GM21526 (cell line): Measurements from ENCODE around the gene PLA2G1B.

ENCODE experiments used
- ATAC-seq: cut with Tn5 transposase; IDR thresholded peaks from one replicate; pipeline ENCODE4 v1.9.1; 2021; ENCODE audit warnings: moderate library complexity; ENCODE audit not compliant: unreplicated experiment, low FRiP score

The PLA2G1B gene

DNA sequence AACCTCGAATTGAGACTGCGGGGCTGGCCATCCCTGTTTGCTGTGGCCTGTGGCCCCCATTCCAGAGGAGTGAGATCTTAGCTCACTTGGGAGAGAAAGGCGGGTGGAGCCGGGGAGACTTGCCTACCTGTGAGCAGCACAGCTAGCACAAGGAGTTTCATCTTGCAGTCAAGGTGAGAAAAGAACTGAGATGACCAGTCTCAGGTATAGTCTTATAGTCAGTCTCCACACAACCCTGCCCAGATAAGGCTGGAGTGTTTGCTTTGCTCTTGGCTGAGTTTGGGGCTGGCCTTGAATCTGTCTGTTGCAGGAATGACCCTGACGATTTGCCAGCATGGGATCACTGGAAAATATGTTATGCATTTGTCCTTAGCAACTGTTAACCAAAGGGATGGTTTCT, at the start of gene PLA2G1B:
TSS of gene PLA2G1B (minus strand) at position 187 of the 400 bp plus-strand sequence. CDS start at position 161, 26 bp downstream.
- no peak for ATAC-seq

GRCh38 chr12:120376934-120377572, 49.5 kb upstream of the PLA2G1B start:
- ATAC-seq, result no peak

DNA sequence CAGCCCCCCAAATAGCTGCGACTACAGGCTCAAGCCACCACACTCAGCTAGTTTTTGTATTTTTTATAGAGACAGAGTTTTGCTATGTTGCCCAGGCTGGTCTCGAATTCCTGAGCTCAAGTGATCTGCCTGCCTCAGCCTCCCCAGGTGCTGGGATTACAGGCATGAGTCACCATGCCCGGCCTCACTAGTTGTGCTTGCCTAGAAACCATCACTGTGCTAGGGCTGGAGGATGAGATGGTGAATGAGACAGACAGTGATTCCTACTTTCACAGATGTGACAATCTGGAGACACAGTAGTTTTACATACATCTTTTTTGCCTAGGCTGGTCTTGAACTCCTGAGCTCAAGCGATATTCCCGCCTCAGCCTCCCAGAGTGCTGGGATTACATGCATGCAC, 48.8 kb upstream of the PLA2G1B start:
- ATAC-seq, result no peak

DNA sequence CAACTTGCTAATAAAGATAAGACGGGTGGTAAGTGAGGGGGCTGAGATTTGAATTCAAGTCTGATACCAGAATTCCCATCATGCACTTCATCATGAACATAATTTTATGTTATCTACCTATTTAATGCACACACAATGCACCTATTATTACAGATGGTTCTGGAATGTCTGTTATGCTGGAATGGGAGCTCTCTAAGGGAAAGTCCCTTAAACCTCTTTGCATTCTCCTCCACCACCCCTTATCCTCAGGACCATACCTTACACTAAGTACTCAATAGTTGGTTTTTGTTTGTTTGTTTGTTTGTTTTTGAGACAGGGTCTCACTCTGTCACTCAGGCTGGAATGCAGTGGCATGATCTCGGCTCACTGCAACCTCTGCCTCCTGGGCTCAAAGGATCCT, 48.4 kb upstream of the PLA2G1B start:
- no peak for ATAC-seq

DNA sequence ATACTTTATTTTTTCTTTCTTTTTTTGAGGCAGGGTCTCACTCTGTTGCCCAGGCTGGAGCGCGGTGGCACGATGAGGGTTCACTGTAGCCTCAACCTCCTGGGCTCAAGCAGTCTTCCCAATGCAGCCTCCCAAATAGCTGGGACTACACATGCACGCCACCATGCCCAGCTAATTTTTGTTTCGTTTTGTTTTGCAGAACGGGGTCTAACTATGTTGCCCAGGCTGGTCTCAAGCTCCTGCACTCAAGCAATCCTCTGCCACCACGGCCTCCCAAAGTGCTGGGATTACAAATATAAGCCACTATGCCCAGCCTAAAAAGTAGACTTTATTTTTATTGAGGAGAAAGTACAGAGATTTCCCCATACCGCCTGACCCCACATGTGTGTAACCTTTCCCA, 46.1 kb upstream of the PLA2G1B start:
- no peak for ATAC-seq

GRCh38 chr12:120370343-120371243, 43.0 kb upstream of the PLA2G1B start:
- no peak for ATAC-seq

DNA sequence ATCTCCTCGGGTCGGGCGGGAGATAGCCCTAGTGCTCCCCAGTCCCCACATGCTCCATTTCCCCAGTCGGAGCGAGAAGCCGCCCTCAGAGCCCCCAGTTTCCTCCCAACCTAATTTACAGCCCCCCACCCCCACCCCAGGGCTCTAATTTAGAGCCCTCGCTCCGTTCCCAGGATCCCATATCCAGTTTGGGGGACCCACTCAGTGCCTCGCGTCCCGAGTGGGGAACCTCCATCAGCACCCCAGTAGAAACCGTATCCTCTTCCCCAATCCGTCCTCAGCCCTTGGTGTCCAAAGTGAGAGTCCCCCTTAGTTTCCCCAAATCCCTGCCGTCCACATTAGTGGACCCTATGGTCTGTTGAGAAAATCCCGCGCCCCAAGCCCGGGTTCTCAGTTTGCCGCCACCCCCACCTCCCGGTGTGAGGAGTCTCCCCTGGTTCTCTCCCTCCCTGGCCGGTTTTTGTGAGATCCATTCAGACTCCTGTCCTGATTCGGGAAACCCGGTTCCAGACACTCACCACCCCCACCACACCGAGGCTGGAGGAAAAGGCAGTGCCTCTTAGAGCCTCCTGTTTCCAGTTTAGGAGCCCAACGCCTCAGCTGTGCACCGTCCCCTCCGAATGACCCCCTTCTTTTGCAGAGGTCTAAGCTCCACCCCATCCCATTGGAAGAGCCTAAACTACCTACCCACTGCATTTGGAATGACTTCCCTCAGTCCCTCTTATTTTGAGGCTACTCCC, 42.2 kb upstream of the PLA2G1B start:
- no peak for ATAC-seq

DNA sequence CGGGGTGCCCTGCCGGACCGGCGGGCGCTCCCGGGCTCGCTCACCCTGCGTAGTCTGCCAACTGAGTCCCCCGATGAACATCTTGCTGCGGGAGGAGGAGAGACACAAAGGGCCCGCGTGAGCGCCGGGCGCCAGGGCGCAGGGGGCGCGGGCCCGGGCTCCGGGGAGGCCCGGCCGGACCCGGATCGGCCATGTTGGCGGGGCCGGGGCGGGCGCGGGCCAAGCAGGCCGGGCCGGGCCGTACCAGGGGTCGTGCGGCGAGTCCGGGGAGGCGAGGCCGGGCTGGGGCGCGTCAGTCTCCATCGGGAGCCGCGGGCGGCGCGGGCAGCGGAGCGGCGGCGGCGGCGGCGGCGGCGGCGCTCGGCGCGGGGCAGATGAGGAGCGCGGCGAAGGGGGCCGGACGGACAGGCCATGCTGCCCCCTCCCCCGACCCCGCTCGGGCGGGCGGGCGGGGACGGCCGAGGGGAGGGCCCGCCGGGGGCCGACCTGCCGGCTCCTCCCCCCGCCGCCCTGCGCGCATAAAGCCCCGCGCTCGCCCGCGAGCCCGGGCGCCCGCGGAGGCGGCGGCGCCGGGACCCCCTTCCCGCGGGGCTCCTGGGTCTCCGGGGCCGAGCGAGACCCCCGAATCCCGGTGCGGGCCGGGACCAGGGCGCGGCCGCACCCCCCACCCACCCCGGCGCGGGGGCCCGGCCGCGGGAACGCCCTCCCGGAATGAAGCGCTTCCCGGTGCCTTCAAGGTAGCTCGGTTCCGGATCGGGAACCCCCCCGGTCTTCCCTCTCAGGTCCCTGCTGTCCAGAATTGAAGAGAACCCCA, 41.4 kb upstream of the PLA2G1B start, which contains the start of gene MSI1:
TSS of gene MSI1 (minus strand) at position 376 of the 814 bp plus-strand sequence. CDS start at position 303, 73 bp downstream.
- ATAC-seq, result no peak

DNA sequence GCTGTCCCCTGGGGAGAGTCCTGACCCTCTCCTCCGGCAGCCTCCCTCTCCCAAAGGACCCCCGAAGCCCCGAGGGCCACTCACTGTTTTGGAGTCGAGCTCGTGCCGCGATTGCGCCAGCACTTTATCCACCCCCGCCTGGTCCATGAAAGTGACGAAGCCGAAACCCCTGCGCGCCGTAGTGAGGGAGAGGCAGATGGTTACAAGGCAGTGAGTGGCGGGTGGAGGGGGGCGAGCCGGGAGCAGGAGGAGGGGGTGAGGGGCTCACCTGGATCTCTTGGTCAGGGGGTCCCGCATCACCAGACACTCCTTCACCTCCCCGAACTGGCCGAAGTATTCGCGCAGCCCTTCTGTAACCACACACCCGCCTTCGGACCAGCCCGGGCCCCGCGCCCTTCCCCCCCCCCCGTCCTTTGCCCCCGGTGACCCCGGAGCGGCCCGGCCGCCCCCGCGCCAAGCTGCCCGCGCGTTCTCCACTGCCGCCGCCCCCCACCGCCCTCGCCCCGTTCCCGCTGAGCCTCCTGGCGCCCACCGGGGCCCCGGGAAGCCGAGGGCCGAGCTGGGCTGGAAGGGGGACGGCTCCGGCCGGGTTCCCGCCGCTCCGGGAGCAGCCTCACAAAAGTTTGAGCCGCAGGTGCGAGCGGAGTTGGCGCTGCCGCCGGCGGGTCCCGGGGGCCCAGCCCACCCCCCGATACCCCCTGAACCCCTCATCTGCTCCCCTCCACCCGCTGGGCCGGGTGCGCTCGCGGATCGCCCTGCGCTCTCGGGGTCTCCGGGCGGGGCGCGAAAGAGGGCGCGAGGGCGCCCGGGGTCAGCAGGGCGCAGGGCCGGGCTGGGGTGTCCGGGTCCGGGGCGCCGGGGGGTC, 40.6 kb upstream of the PLA2G1B start:
- no peak for ATAC-seq

DNA sequence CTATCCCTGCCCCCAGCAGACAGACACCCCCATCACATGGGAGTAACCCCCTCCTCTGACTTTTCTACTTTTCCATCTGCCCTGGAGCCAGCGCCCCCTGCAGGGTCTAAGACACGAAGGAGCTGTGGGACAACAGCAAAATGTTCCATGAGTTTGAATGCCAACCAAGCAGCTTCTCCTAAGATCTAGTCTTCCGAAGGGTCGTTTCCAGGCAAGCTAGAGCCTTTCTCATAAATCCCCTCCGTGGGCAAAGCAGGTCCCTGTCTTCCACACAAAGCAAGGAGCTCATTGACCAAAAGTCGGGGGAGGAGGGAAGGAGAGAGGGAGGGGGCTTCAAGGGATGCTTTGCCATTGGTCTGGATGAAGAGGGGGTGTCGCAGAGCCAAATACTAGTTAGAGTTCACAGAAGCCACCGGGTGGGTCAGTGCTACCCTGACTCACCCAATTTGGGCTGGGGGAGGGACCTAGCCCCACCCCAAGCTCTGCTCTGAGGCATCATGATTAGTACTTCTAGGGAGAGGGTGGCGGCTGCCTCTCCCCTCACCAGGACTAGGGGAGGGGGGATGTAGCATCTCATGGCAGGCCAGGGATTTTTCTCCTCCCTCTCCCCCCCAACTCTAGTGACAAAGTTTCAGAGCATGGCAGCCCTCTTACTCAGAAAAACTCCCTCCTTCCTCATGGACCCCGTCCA, 39.8 kb upstream of the PLA2G1B start:
- no peak for ATAC-seq

DNA sequence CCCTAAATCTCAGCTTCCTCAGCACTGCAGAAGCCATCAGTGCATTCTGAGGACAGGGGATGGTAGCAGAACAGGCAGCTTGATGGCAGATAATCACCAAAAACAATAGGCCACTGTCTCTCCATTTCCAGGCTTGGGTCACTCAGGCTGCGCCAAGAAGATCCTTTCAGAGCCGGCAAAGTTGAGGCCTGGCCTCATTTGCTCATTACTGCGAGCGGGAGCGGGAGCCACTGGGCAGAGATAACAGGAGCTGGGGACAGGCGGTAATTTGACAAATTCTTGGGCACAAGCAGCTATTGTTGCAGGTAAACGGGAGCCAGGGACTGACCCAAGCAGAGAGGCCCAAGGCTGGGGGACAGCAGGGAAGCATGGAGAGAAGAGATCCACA, 39.3 kb upstream of the PLA2G1B start:
- ATAC-seq, result no peak

DNA sequence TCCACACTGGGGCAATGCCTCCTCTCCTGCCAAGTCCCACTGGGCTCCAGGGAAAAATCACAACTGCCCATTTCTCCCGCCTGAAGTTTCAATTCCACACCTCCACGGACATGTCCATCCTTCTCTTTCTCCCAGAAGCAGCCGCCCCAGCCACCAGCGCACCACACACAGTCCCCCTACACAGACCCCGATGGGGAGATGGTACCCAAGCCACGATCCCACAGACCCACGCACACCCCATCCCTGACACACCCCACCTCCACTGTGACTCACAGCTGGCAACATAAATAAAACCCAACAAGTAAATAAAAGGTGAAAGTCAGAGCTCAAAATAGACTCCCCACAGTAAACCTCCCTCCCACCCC, 38.7 kb upstream of the PLA2G1B start:
- ATAC-seq, result no peak

- no peak for ATAC-seq
These were observed 38.2 kb upstream of the PLA2G1B start for GRCh38 chr12:120365675-120366340.

DNA sequence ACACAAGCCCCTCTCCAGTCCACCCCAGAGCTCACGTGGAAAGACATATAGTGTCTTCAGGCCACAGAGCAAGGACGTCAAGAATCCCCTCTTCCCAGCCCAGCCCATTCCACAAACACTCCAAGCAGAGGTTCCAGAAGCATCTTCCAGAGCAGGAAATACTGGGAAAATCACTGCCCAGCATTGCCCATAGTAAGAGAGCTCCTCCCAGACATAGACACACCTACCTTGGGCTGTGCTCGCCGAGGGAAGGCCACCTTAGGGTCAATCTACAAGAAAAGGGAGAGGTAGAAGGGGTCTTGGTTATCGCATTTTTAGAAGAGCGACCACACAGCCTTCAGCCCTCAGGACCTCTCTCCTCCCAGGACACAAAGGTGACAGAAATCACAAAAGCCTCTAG, 36.9 kb upstream of the PLA2G1B start:
- no peak for ATAC-seq

DNA sequence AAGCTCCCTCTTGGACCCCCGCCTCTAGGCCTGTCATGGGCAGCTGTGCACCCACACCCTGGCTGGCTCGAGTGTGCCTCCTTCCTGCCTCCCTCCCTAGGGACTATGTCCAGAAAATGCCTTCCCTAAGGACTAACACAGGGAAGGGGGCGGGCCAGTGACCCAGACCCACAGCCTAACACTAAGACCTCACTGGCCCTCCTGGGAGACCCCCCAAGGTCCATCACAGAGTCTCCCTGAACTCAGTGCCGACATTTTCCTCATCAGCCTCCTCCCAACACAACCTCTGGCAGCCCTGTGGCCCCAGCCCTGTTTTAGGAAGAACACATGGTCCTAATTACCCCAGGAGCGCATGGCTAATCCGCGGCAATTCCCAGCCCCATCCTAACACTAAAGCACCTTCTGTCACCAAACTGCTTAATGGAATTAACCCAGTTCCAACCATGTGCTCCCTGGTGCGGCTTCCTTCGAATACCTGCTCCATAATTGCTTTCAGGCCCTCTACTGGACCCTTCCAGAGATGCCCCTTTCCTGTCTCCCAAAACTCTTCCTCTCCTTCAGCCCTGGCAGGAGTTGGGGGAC, 35.8 kb upstream of the PLA2G1B start:
- ATAC-seq, result no peak

- no peak for ATAC-seq
These were observed 35.1 kb upstream of the PLA2G1B start for GRCh38 chr12:120362516-120363273.

DNA sequence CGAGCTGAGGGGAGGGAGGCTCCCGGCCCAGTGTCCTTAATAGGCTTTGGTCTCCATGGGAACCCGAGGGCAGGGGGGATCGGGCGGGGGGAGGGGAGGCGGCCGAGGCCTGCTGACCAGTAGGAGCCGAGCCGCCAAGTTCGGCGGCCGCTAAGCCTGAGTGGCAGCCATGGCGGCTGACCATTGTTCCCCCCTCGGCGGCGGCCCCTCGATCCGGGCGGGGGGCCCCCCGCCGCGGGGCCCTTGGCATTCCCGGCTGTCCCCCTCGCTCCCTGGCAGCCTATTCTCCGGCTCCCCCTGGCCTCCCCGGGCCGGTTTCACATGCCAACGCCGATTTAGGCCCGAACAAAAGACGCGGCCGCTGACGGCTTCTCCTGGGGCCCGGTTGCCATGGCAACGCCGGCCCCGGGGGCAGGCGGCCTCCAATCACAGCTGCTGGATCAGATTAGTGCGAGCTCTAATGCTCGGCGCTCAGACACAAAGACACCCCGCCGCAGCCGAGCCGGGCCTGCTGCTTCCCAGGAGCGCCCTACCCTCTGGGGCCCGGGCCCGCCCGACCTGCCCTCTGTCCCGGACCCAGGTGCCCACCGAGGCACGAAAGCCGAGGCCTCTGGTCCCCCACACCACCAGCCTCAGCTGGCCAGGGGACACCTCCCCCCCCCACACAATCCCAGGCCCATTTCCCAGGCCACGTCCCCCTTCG, 34.1 kb upstream of the PLA2G1B start:
- ATAC-seq, result no peak
